H1 (cell line): ENCODE data around the gene FOXE1. TPM values are rescaled to one million over a fixed set of nuclear protein-coding genes. Genes with fewer than 3 reads are reported as not detected.

Experiments used
- CTCF ChIA-PET: fragments of 300-600 bp; sonication (Branson Sonifier 250); formaldehyde crosslinking; loops from one replicate; lab custom pipeline; 2021; ENCODE audit not compliant: partially characterized antibody; lab: Charles Lee
- POLR2A ChIA-PET: fragments of 300-600 bp; sonication (Branson Sonifier 250); formaldehyde crosslinking; loops from one replicate; lab custom pipeline; 2021; ENCODE audit warnings: inconsistent platforms; ENCODE audit not compliant: partially characterized antibody; lab: Charles Lee
- DNase-seq, 2 experiments: peaks; one replicate each; pipeline versions ENCODE4 v3.0.0 to v3.0.0-alpha.2; 2010 to 2022; ENCODE audit warnings: low spot score in 2 of 2, low read depth in 1 of 2, mixed read lengths in 1 of 2
- FAIRE-seq: peaks from 2 replicates; lab custom pipeline; 2011; peaks lifted over from hg19 to GRCh38; lab: Jason Lieb, UNC
- H2AFZ ChIP-seq: 2 replicates; pipeline ENCODE4 v1.8.1; 2012; ENCODE audit warnings: low read length, inconsistent platforms
- H2AK5ac ChIP-seq: 2 replicates; pipeline ENCODE4 v1.6.1; 2013; ENCODE audit warnings: low read depth, low read length
- H2BK120ac ChIP-seq: replicated peaks from 2 replicates; pipeline ENCODE3; 2013; ENCODE audit warnings: low read depth, low read length, inconsistent platforms
- H2BK12ac ChIP-seq: 2 replicates; pipeline ENCODE4 v1.6.1; 2013; ENCODE audit warnings: low read depth, low read length
- H2BK15ac ChIP-seq: 2 replicates; pipeline ENCODE4 v1.6.1; 2013; ENCODE audit warnings: low read length
- H2BK20ac ChIP-seq: 2 replicates; pipeline ENCODE4 v1.6.1; 2013; ENCODE audit warnings: low read length
- H2BK5ac ChIP-seq: 2 replicates; pipeline ENCODE4 v1.6.1; 2013; ENCODE audit warnings: low read depth, low read length
- H3K14ac ChIP-seq: 2 replicates; pipeline ENCODE4 v1.6.1; 2013; ENCODE audit warnings: inconsistent platforms; ENCODE audit not compliant: insufficient read length
- H3K18ac ChIP-seq: 2 replicates; pipeline ENCODE4 v1.6.1; 2013; ENCODE audit warnings: low read length; ENCODE audit errors: extremely low read depth
- H3K23ac ChIP-seq: 2 replicates; pipeline ENCODE4 v1.6.1; 2013; ENCODE audit warnings: inconsistent platforms; ENCODE audit not compliant: insufficient read length
- H3K23me2 ChIP-seq: 2 replicates; pipeline ENCODE4 v1.6.1; 2013; ENCODE audit warnings: low read depth, low read length
- H3K27ac ChIP-seq: 2 replicates; pipeline ENCODE4 v1.6.1; 2011; ENCODE audit warnings: low read depth, low read length, inconsistent platforms
- H3K27me3 ChIP-seq, 4 experiments: replicated peaks in 1 of 4; 1 replicate in 1 of 4; 2 replicates in 3 of 4; pipeline versions ENCODE4 v1.6.1 to v1.8.1; 2011 to 2013; ENCODE audit warnings: low read length in 3 of 4, mild to moderate bottlenecking in 3 of 4, inconsistent platforms in 2 of 4, mixed read lengths in 2 of 4, moderate library complexity in 1 of 4; ENCODE audit not compliant: control insufficient read depth in 3 of 4, insufficient read depth in 3 of 4; ENCODE audit errors: extremely low read depth in 1 of 4
- H3K36me3 ChIP-seq, 4 experiments: 2 replicates each; pipeline versions ENCODE4 v1.6.1 to v1.8.1; 2011 to 2013; ENCODE audit warnings: mild to moderate bottlenecking in 4 of 4, low read length in 3 of 4, moderate library complexity in 2 of 4, control low read depth in 1 of 4, inconsistent platforms in 1 of 4; ENCODE audit not compliant: insufficient read depth in 4 of 4, control insufficient read depth in 2 of 4
- H3K4ac ChIP-seq: replicated peaks from 2 replicates; pipeline ENCODE3; 2013; ENCODE audit warnings: low read length, low read depth, mixed read lengths, inconsistent platforms; ENCODE audit not compliant: insufficient read length
- H3K4me1 ChIP-seq, 4 experiments: replicated peaks in 1 of 4; 1 replicate in 1 of 4; 2 replicates in 3 of 4; pipeline versions ENCODE4 v1.6.1 to v1.8.1; 2011 to 2013; ENCODE audit warnings: low read length in 3 of 4, inconsistent platforms in 2 of 4, mixed read lengths in 1 of 4; ENCODE audit not compliant: insufficient read depth in 4 of 4, control insufficient read depth in 3 of 4
- H3K4me2 ChIP-seq, 2 experiments: 2 replicates each; pipeline versions ENCODE4 v1.6.1 to v1.8.1; 2011 to 2013; ENCODE audit warnings: low read depth in 2 of 2, low read length in 2 of 2, control low read depth in 1 of 2, inconsistent platforms in 1 of 2, mild to moderate bottlenecking in 1 of 2; ENCODE audit not compliant: insufficient read depth in 1 of 2
- H3K4me3 ChIP-seq, 4 experiments: fragments of 200-600, 300-600 bp in 1 of 4; sonication (generic), shearing (Covaris generic), sonication (Bioruptor Twin) in 1 of 4; 2 replicates each; pipeline versions ENCODE4 v1.5.1 to v1.8.1; 2011 to 2016; ENCODE audit warnings: low read length in 4 of 4, low read depth in 3 of 4, control low read depth in 2 of 4, inconsistent platforms in 2 of 4, mild to moderate bottlenecking in 2 of 4, mixed read lengths in 1 of 4, moderate library complexity in 1 of 4; ENCODE audit not compliant: insufficient read depth in 2 of 4; ENCODE audit errors: extremely low read depth in 1 of 4
- H3K56ac ChIP-seq: replicated peaks from 2 replicates; pipeline ENCODE3; 2013; ENCODE audit warnings: low read depth, mild to moderate bottlenecking, mixed read lengths, low read length, inconsistent platforms; ENCODE audit not compliant: insufficient read length
- H3K79me1 ChIP-seq: 2 replicates; pipeline ENCODE4 v1.6.1; 2013; ENCODE audit warnings: low read depth, low read length, control low read depth
- H3K79me2 ChIP-seq, 2 experiments: 2 replicates each; pipeline versions ENCODE4 v1.6.1 to v1.8.1; 2012 to 2013; ENCODE audit warnings: low read length in 2 of 2, mild to moderate bottlenecking in 2 of 2, inconsistent platforms in 1 of 2; ENCODE audit not compliant: insufficient read depth in 2 of 2, control insufficient read depth in 1 of 2
- H3K9ac ChIP-seq, 4 experiments: replicated peaks in 1 of 4; 1 replicate in 1 of 4; 2 replicates in 3 of 4; pipeline versions ENCODE4 v1.6.1 to v1.8.1; 2011 to 2013; ENCODE audit warnings: low read depth in 3 of 4, low read length in 3 of 4, control low read depth in 2 of 4, mild to moderate bottlenecking in 2 of 4, moderate library complexity in 2 of 4, inconsistent platforms in 1 of 4; ENCODE audit errors: extremely low read depth in 1 of 4
- H3K9me3 ChIP-seq, 2 experiments: 2 replicates each; pipeline versions ENCODE4 v1.6.1 to v1.8.1; 2012 to 2013; ENCODE audit warnings: mild to moderate bottlenecking in 2 of 2, moderate library complexity in 2 of 2, control low read depth in 1 of 2, inconsistent platforms in 1 of 2, low read depth in 1 of 2, low read length in 1 of 2, mixed read lengths in 1 of 2; ENCODE audit not compliant: insufficient read depth in 2 of 2
- H4K20me1 ChIP-seq, 2 experiments: replicated peaks in 1 of 2; 2 replicates each; pipeline versions ENCODE3 to v1.8.1; 2011 to 2013; ENCODE audit warnings: inconsistent platforms in 2 of 2, low read length in 2 of 2, mild to moderate bottlenecking in 1 of 2; ENCODE audit not compliant: insufficient read depth in 2 of 2, control insufficient read depth in 1 of 2
- H4K5ac ChIP-seq: 2 replicates; pipeline ENCODE4 v1.6.1; 2013; ENCODE audit warnings: low read length, low read depth, mixed read lengths, inconsistent platforms; ENCODE audit not compliant: insufficient read length
- H4K8ac ChIP-seq: 2 replicates; pipeline ENCODE4 v1.8.0; 2013; ENCODE audit warnings: mild to moderate bottlenecking, moderate library complexity, low read length, inconsistent platforms; ENCODE audit not compliant: insufficient read depth; ENCODE audit errors: extremely low read depth
- H4K91ac ChIP-seq: replicated peaks from 2 replicates; pipeline ENCODE3; 2013; ENCODE audit warnings: low read length, mixed read lengths, inconsistent platforms; ENCODE audit not compliant: insufficient read length
- EGR1 ChIP-seq: IDR thresholded peaks from 2 replicates; pipeline ENCODE4 v1.6.1; 2011; ENCODE audit warnings: low read depth, low read length, borderline replicate concordance
- FOSL1 ChIP-seq: IDR thresholded peaks from 2 replicates; pipeline ENCODE4 v1.6.1; 2011; ENCODE audit warnings: mild to moderate bottlenecking, low read depth, low read length, moderate library complexity; ENCODE audit not compliant: insufficient read depth
- JUN ChIP-seq: IDR thresholded peaks from 2 replicates; pipeline ENCODE4 v1.6.1; 2011; ENCODE audit warnings: low read depth, mild to moderate bottlenecking, improper control_type of control experiment, low read length
- NRF1 ChIP-seq: IDR thresholded peaks from 2 replicates; pipeline ENCODE4 v1.6.1; 2011; ENCODE audit warnings: mild to moderate bottlenecking, low read depth, low read length, improper control_type of control experiment
- SIX5 ChIP-seq: IDR thresholded peaks from 2 replicates; pipeline ENCODE4 v1.6.1; 2011; ENCODE audit warnings: mild to moderate bottlenecking, low read depth, low read length
- SRF ChIP-seq: IDR thresholded peaks from 2 replicates; pipeline ENCODE4 v1.6.1; 2011; ENCODE audit warnings: mild to moderate bottlenecking, low read depth, low read length, moderate library complexity
- SUZ12 ChIP-seq: fragments of 200-600 bp; sonication (generic); IDR thresholded peaks from 2 replicates; pipeline ENCODE4 v1.6.1; 2012; ENCODE audit warnings: mild to moderate bottlenecking, inconsistent platforms, low read length, moderate library complexity, mixed read lengths
- USF2 ChIP-seq: IDR thresholded peaks from 2 replicates; pipeline ENCODE4 v1.6.1; 2011; ENCODE audit warnings: low read length, improper control_type of control experiment
- WGBS, 2 experiments: shearing (Covaris generic) in 1 of 2; methylation state at CpG; one replicate each; pipeline versions ENCODE4 v1.1.6 to v1.1.7; 2013 to 2015; ENCODE audit warnings: low lambda C conversion rate in 2 of 2, mixed read lengths in 2 of 2, inconsistent platforms in 1 of 2, low coverage in 1 of 2, missing lambda C conversion rate in 1 of 2; ENCODE audit not compliant: insufficient replicate concordance in 2 of 2, insufficient coverage in 1 of 2, insufficient read length in 1 of 2; ENCODE audit errors: extremely low coverage in 1 of 2, missing lambda C conversion rate in 1 of 2; 5-methylcytosine and 5-hydroxymethylcytosine counted together
- polyA plus RNA-seq, 7 experiments: library from polyadenylated mRNA; depleted of rRNA in 3 of 7; stranded (reverse) in 5 of 7; unstranded in 2 of 7; fragments of >200 nt in 5 of 7; fragments of 200-250 nt in 2 of 7; gene quantifications; 1 replicate in 5 of 7; 2 replicates in 1 of 7; 4 replicates in 1 of 7; pipeline versions ENCODE4 v1.2.1 to v1.2.3, GENCODE V29; 2011 to 2013; ENCODE audit warnings: missing spikeins in 2 of 7, mixed read lengths in 2 of 7
- total RNA-seq: library from RNA; stranded (reverse); fragmentation: NEBNext Ultra II Directional; extraction: Animal tissue kit (Norgen Biotek cat#: 25700); gene quantifications from 2 replicates; pipeline ENCODE4 v1.2.1, GENCODE V29; 2021

Gene FOXE1
- total and polyA plus RNA-seq, 2 of the 8 experiments (the other 6 are each of a cell fraction or from before 2014, with no cell fraction given): 0.03 TPM; not detected in 1

DNA sequence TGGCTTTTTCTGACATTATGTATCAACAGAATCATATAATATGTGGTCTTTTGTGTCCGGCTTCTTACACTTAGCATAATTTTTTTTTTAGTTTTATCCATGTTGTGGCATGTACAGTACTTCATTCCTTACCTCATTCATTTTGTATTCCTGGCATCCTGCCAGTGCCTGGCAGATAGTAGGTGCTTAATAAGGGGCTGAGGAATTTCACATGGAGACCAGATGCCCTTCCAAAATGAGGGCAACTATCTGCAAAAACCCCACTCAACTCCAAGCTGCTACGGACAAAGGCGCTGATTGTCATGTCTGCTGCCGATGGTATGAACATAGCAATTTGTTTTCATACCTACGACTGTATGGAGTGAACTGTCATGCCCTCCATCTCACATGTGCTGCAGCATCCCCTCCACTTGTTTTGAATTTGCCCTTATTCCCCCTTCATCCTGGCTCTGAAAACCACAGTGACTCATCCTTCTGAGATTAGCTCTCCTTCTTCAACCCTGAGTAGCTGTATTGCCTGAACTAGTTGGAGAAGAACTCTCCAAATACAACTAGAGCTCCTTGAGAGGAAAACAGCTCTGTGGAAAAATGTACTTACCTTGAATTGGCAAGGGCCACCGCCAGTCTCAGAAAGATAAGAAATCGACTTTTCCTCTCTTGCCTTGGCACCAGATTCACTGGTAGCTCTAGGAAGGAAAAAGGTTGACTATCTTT, 41.3 kb upstream of the FOXE1 start:
- no peak overlapping the region for H2BK15ac ChIP-seq
- ChIA-PET POLR2A (no interaction called here), CTCF (no interaction called here)
- no peak overlapping the region for H3K9ac ChIP-seq
- no peak overlapping the region for H3K27ac ChIP-seq
- H3K23me2 ChIP-seq: no peaks in the 10 kb centered on the region
- no peak for DNase-seq
- TF ChIP-seq USF2: no peak
- TF ChIP-seq EGR1: no peak
- no peak for TF ChIP-seq SUZ12
- no peak for TF ChIP-seq FOSL1
- TF ChIP-seq SRF: no peak
- no peak for TF ChIP-seq NRF1
- TF ChIP-seq SIX5: no peak
- TF ChIP-seq JUN: no peak
- no peak overlapping the region for H4K5ac ChIP-seq
- H2BK20ac ChIP-seq: no peak overlapping the region
- H3K27me3 ChIP-seq: peaks cover 0 to 3% (median 0%) of the 10 kb centered on the region in 4 experiments; a peak in 1 of 7 replicates
- no peaks in the 10 kb centered on the region for H3K9me3 ChIP-seq
- FAIRE-seq: no peak
- no peak overlapping the region for H3K4me3 ChIP-seq
- H3K79me2 ChIP-seq: no peaks in the 10 kb centered on the region
- no peak overlapping the region for H2BK12ac ChIP-seq
- no peak overlapping the region for H3K4me2 ChIP-seq
- no peak overlapping the region for H2AK5ac ChIP-seq
- H2AFZ ChIP-seq: no peak overlapping the region
- H2BK120ac ChIP-seq: no peak overlapping the region
- 89% methylated on average over 7 of the region's 7 CpGs; no CpG with 5 or more reads in 1 of the 2 experiments for WGBS, 2 experiments
- no peaks in the 10 kb centered on the region for H3K79me1 ChIP-seq
- H4K91ac ChIP-seq: no peak overlapping the region
- no peaks in the 10 kb centered on the region for H4K20me1 ChIP-seq
- peaks cover 3 to 15% (median 12%) of the 10 kb centered on the region in 4 experiments; a peak in 6 of 7 replicates for H3K4me1 ChIP-seq
- H3K18ac ChIP-seq: no peak overlapping the region
- no peak overlapping the region for H3K4ac ChIP-seq
- H4K8ac ChIP-seq: no peak overlapping the region
- no peak overlapping the region for H3K23ac ChIP-seq
- no peak overlapping the region for H3K14ac ChIP-seq
- H3K56ac ChIP-seq: no peak overlapping the region
- no peaks in the 10 kb centered on the region for H3K36me3 ChIP-seq
- no peak overlapping the region for H2BK5ac ChIP-seq
